Testis (tissue), 2 donors: Measurements from ENCODE around the gene ADAM15.

Experiments used
- POLR2A ChIP-seq: fragments of 450-650 bp; IDR thresholded peaks from one replicate; pipeline ENCODE4 v1.6.1; 2017; ENCODE audit warnings: antibody characterized with exemption, mild to moderate bottlenecking, moderate library complexity
- TF ChIP-seq, protein P1 (sequence below), 3 experiments: fragments of 450-650 bp in 2 of 3; fragments of 200-600 bp in 1 of 3; sonication (generic) in 1 of 3; IDR thresholded peaks; one replicate each; pipeline ENCODE4 v1.5.1; 2016 to 2019; ENCODE audit warnings: antibody characterized with exemption in 3 of 3, mild to moderate bottlenecking in 2 of 3, moderate library complexity in 1 of 3

DNA sequence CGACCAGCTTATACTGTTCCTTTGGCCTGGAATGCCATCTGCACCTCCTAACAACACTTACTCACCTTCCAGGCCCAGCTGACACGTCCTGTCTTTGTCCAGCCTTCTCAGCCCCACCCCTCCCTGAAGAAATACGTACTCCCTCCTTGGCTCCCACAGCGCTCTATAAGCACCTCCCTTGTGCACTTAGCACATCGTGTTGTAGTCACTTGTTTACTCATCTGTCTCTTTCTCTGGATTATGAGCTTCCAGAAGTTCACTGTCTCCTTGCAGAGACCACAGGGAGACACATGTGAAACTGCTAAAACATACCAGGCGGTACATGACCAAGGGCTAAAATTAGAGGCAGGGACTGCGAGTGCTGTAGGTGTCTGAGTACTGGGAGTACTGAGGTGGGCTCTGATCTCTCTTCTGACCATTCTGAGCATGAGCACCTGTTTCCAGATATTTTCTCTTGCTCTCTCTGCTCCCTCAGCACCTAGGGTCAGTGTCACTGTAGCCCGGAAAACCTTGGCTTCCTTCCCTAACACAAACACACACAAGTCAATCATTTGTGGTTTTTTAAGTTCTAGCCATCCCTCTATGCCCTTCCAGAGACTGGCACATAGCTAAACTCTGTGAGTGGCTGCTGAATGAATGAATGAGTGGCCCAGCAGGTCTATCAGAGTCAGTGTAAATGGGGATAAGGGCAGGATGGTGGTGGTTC is 12.4 kb upstream of the ADAM15 start:
- TF ChIP-seq, protein P1, sequence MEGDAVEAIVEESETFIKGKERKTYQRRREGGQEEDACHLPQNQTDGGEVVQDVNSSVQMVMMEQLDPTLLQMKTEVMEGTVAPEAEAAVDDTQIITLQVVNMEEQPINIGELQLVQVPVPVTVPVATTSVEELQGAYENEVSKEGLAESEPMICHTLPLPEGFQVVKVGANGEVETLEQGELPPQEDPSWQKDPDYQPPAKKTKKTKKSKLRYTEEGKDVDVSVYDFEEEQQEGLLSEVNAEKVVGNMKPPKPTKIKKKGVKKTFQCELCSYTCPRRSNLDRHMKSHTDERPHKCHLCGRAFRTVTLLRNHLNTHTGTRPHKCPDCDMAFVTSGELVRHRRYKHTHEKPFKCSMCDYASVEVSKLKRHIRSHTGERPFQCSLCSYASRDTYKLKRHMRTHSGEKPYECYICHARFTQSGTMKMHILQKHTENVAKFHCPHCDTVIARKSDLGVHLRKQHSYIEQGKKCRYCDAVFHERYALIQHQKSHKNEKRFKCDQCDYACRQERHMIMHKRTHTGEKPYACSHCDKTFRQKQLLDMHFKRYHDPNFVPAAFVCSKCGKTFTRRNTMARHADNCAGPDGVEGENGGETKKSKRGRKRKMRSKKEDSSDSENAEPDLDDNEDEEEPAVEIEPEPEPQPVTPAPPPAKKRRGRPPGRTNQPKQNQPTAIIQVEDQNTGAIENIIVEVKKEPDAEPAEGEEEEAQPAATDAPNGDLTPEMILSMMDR (IDR thresholded peaks at IDR 0.05): no peak
- no peak for TF ChIP-seq POLR2A
